Muscle layer of colon (tissue), 2 donors: ENCODE results near the gene WASHC3.
"Not testable (repeated sequence)": the region's sequence is repeated elsewhere in the genome, so short reads cannot be mapped to it uniquely, and the experiment has no call there.

Experiments
- H3K27ac ChIP-seq: one replicate; pipeline ENCODE4 v1.7.0; 2013; ENCODE audit warnings: low read depth, mild to moderate bottlenecking, low read length, moderate library complexity
- H3K27me3 ChIP-seq, 2 donors: one replicate each; pipeline ENCODE4 v1.7.0; 2013; ENCODE audit warnings: low read length in 2 of 2, mild to moderate bottlenecking in 2 of 2; ENCODE audit not compliant: insufficient read depth in 2 of 2, control insufficient read depth in 1 of 2
- H3K36me3 ChIP-seq: one replicate; pipeline ENCODE4 v1.7.0; 2013; ENCODE audit warnings: mild to moderate bottlenecking, low read length; ENCODE audit not compliant: insufficient read depth
- H3K4me1 ChIP-seq: one replicate; pipeline ENCODE4 v1.7.0; 2013; ENCODE audit warnings: mild to moderate bottlenecking, low read length; ENCODE audit not compliant: insufficient read depth
- H3K4me3 ChIP-seq, 2 donors: one replicate each; pipeline ENCODE4 v1.7.0; 2013; ENCODE audit warnings: low read length in 2 of 2, low read depth in 1 of 2, mild to moderate bottlenecking in 1 of 2, moderate library complexity in 1 of 2
- H3K9ac ChIP-seq: one replicate; pipeline ENCODE4 v1.7.0; 2013; ENCODE audit warnings: low read length
- H3K9me3 ChIP-seq: one replicate; pipeline ENCODE4 v1.7.0; 2013; ENCODE audit warnings: mild to moderate bottlenecking, low read length
- donor health status: abdominal sarcoma.
- donor health status: Adenocarcinoma of cecum.

Gene WASHC3

DNA sequence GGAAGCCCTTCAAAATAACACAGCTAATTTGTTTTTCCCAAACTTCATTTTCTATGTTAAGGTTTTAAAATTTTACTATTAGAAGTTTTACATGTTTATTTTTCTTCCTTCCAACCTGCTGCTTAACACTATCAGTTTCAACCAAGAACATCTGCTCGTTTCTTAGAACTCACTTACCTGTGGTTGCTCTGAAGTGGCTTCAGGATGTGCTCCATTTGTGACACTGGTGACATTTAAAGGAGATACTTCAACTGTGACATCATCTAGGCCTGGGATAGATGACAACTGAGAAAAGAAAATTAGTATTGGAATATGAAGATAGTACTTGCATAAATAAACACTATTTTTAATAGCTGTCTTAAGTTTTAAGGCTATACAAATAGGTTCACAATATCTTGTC lies 17.9 kb downstream of the WASHC3 start:
- Histone ChIP-seq H3K4me1 (no peaks in the 10 kb centered on the region), H3K4me3 (no peak overlapping the region), H3K9ac (no peak overlapping the region), H3K27ac (no peak overlapping the region), H3K9me3 (no peaks in the 10 kb centered on the region), H3K36me3 (peaks cover 29% of the 10 kb centered on the region), H3K27me3 (no peaks in the 10 kb centered on the region)

DNA sequence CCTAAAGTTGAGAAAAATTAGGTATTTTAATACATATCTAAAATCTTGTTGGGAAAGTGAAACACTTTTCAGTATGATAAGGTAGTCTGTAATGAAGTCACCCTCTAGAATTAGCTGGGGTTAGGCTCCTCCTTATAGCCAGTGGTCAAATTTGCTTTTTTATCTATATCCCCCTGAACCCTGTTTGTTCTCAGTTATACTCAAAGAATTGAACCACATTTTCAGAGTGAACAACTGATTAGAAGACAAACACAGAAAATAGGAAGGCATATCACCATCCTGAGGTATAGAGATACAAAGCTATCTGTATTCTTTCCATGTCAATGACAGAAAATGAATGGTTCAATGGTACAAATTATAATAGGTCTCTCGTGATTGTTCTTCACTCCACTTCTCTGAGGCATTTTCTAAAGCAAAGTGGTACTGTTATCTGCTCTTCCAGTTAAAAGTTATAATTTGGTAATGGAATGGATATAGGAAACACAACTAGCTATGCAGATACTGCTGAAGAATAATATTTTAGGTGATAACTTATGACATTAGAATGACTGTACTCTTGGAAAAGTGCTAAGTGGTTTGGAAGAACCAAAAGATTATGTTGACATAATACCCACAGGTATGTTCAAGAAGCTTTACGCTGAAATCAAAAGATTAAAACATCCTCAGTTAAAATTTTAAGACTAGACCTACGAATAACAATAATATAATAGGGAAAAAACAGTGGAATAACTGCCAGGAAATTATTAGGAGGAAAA lies 27.6 kb downstream of the WASHC3 start:
- Histone ChIP-seq H3K27me3 (no peaks in the 10 kb centered on the region), H3K4me3 (no peak overlapping the region), H3K4me1 (no peaks in the 10 kb centered on the region), H3K36me3 (peaks cover 17% of the 10 kb centered on the region), H3K9ac (no peak overlapping the region), H3K9me3 (no peaks in the 10 kb centered on the region), H3K27ac (no peak overlapping the region)

GRCh38 chr12:102031852-102032251 lies 29.9 kb downstream of the WASHC3 start:
- no peaks in the 10 kb centered on the region for H3K4me1 ChIP-seq
- no peaks in the 10 kb centered on the region for H3K9me3 ChIP-seq
- H3K9ac ChIP-seq: no peak overlapping the region
- no peak overlapping the region for H3K27ac ChIP-seq
- H3K27me3 ChIP-seq: no peaks in the 10 kb centered on the region
- H3K36me3 ChIP-seq: peaks cover 11% of the 10 kb centered on the region
- H3K4me3 ChIP-seq: no peak overlapping the region

DNA sequence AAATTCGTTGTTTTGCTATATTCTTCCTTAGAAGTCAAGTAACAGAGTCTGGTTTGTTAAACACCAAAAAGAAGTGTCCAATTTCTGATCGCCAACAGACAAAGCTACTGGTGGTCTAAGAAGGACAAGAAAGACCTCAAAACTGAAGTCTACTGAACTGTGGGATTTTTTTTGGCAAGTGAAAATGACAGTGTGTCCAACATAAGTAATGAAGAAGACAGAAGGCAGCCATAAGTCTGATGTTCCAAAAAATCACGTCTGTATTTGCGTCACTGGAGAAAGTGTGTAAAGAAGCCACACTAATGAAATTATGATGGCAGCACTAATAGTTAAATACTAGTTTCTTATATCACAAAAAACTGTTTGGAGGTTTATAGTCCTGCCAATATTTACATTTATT lies 32.6 kb downstream of the WASHC3 start:
- H3K27me3 ChIP-seq: no peaks in the 10 kb centered on the region
- H3K9ac ChIP-seq: no peak overlapping the region
- no peak overlapping the region for H3K4me3 ChIP-seq
- H3K27ac ChIP-seq: no peak overlapping the region
- peaks cover 4% of the 10 kb centered on the region for H3K36me3 ChIP-seq
- no peaks in the 10 kb centered on the region for H3K9me3 ChIP-seq
- H3K4me1 ChIP-seq: peaks cover 2% of the 10 kb centered on the region

GRCh38 chr12:102026728-102027127 lies 35.1 kb downstream of the WASHC3 start:
- H3K9me3 ChIP-seq: no peaks in the 10 kb centered on the region
- peaks cover 4% of the 10 kb centered on the region for H3K36me3 ChIP-seq
- H3K4me3 ChIP-seq: no peak overlapping the region
- H3K27me3 ChIP-seq: no peaks in the 10 kb centered on the region
- H3K27ac ChIP-seq: no peak overlapping the region
- peaks cover 17% of the 10 kb centered on the region for H3K4me1 ChIP-seq
- H3K9ac ChIP-seq: no peak overlapping the region

- Histone ChIP-seq H3K36me3 (peaks cover 4% of the 10 kb centered on the region), H3K9me3 (no peaks in the 10 kb centered on the region), H3K27me3 (no peaks in the 10 kb centered on the region), H3K4me3 (no peak overlapping the region), H3K9ac (no peak overlapping the region), H3K4me1 (peaks cover 22% of the 10 kb centered on the region), H3K27ac (peak overlapping the region; percentile 38)
Measured at GRCh38 chr12:102024765-102025164, 37.0 kb downstream of the WASHC3 start.

DNA sequence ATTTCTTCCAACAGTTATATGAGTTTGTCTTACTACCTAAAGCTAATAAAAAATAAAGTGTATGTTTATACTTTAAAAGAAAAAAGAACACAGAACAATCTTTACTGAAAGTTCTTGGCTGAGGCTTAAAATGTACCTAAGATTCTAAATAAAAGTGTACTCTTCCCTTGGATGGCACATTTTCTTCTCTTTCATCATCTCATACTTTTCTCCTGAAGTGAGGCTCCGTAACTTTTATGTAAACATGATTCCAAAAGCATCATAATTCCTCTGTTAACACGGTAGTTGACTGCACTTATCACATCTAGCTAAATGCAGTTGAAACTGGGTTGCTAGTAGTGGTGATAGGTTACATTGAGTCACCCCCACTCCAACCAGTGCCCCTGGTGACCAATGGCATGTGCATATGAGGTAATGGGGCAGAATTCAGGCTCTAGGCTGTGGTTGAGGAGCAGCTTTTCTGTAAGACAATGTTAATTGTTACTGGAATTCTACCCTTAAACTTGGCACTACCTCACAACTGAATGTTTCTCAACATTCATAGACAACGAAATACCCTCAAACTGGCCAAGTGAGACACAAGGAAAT lies 38.4 kb downstream of the WASHC3 start:
- Histone ChIP-seq H3K4me3 (no peak overlapping the region), H3K9ac (no peak overlapping the region), H3K9me3 (no peaks in the 10 kb centered on the region), H3K27ac (no peak overlapping the region), H3K36me3 (peaks cover 4% of the 10 kb centered on the region), H3K27me3 (no peaks in the 10 kb centered on the region), H3K4me1 (peaks cover 22% of the 10 kb centered on the region)

- H3K27ac ChIP-seq: no peak overlapping the region
- H3K4me1 ChIP-seq: peaks cover 22% of the 10 kb centered on the region
- H3K36me3 ChIP-seq: peaks cover 5% of the 10 kb centered on the region
- H3K9me3 ChIP-seq: no peaks in the 10 kb centered on the region
- no peak overlapping the region for H3K4me3 ChIP-seq
- H3K27me3 ChIP-seq: no peaks in the 10 kb centered on the region
- no peak overlapping the region for H3K9ac ChIP-seq
Measured at GRCh38 chr12:102022286-102022685, 39.5 kb downstream of the WASHC3 start.

DNA sequence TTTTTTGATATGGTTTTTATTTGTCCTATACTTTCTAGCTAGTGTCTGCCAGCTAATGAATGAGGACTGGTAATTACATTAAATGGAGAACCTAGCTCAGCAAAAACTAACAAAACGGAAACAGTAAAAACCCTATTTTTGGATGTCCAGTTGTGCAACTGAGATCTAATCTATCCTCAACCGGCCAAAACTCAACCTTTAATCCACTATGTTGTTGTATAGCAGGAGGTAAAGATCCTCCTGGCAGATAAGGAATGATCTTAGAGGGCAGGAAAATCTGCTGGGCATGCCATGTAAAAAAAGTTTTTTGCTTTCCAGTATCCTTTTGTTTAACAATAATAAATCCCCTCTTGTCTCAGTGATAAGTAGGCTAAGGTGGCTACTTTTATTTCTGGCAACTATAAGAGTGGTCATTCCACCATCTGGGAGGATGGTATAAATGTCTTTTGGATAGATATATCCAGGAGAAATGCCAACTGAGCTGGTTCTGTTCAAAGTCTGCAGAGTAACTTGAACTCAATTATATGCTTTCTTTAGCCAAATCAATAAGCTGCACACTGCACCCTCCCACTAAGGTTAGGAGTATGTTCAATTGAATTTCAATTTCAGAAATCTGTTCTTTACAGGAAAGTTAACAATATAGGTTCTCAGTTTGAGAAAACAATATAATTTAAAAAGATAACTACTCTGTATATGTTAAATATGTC lies 40.1 kb downstream of the WASHC3 start:
- Histone ChIP-seq H3K36me3 (peaks cover 10% of the 10 kb centered on the region), H3K27me3 (no peaks in the 10 kb centered on the region), H3K9me3 (no peaks in the 10 kb centered on the region), H3K4me3 (no peak overlapping the region), H3K9ac (no peak overlapping the region), H3K4me1 (peaks cover 22% of the 10 kb centered on the region), H3K27ac (peak overlapping the region; percentile 36)

GRCh38 chr12:102018607-102019006 lies 43.2 kb downstream of the WASHC3 start:
- H3K36me3 ChIP-seq, H3K27ac ChIP-seq, H3K27me3 ChIP-seq, H3K9me3 ChIP-seq, H3K4me3 ChIP-seq, H3K9ac ChIP-seq: not testable (repeated sequence)
- peaks cover 15% of the 10 kb centered on the region for H3K4me1 ChIP-seq

GRCh38 chr12:102016472-102016871 lies 45.3 kb downstream of the WASHC3 start:
- Histone ChIP-seq H3K36me3 (peaks cover 12% of the 10 kb centered on the region), H3K4me1 (peaks cover 3% of the 10 kb centered on the region), H3K27ac (no peak overlapping the region)

More at GRCh38 chr12:102016472-102016871, 45.3 kb downstream of the WASHC3 start:
- H3K9me3 ChIP-seq: no peaks in the 10 kb centered on the region
- H3K27me3 ChIP-seq: no peaks in the 10 kb centered on the region
- no peak overlapping the region for H3K9ac ChIP-seq
- no peak overlapping the region for H3K4me3 ChIP-seq
